Measurements from ENCODE around the gene CUL1. TPM values are rescaled to one million over a fixed set of nuclear protein-coding genes. Genes with fewer than 3 reads are reported as not detected.

The CUL1 gene
- total and polyA plus RNA-seq, 12 donors, result 14.0 to 53.4 (median 43.5) TPM

DNA sequence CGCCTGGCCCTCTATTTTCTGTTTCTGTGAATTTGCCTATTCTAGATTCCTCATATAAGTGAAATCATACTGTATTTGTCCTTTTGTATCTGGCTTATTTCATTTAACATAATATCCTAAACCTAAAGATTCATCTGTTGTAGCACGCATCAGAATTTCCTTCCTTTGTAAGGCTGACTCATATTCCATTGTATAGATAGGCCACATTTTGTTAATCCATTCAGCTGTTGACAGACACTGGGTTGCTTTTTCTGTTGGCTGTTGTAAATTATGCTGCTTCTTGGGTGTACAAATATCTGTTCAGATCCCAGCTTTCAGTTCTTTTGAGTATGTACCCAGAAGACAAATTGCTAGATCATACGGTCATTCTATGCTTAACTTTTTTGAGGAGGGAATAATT is 28.8 kb upstream of the CUL1 start:
- DNase-seq (no peak), ATAC-seq (no peak)
- Histone ChIP-seq H3K27ac (no peak overlapping the region), H3K4me3 (no peak overlapping the region), H3K9me3 (peaks cover 0 to 11% (median 0%) of the 10 kb centered on the region in 11 donors), H3K27me3 (no peaks in the 10 kb centered on the region), H3K36me3 (no peaks in the 10 kb centered on the region), H3K4me1 (peaks cover 0 to 6% (median 0%) of the 10 kb centered on the region in 9 donors)
- 87% methylated on average over 3 of the region's 3 CpGs for WGBS, 2 donors
- TF ChIP-seq, protein P1, sequence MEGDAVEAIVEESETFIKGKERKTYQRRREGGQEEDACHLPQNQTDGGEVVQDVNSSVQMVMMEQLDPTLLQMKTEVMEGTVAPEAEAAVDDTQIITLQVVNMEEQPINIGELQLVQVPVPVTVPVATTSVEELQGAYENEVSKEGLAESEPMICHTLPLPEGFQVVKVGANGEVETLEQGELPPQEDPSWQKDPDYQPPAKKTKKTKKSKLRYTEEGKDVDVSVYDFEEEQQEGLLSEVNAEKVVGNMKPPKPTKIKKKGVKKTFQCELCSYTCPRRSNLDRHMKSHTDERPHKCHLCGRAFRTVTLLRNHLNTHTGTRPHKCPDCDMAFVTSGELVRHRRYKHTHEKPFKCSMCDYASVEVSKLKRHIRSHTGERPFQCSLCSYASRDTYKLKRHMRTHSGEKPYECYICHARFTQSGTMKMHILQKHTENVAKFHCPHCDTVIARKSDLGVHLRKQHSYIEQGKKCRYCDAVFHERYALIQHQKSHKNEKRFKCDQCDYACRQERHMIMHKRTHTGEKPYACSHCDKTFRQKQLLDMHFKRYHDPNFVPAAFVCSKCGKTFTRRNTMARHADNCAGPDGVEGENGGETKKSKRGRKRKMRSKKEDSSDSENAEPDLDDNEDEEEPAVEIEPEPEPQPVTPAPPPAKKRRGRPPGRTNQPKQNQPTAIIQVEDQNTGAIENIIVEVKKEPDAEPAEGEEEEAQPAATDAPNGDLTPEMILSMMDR (IDR thresholded peaks at IDR 0.05), result no peak
- intact Hi-C loops (cut with DNase I), result no loop called here

DNA sequence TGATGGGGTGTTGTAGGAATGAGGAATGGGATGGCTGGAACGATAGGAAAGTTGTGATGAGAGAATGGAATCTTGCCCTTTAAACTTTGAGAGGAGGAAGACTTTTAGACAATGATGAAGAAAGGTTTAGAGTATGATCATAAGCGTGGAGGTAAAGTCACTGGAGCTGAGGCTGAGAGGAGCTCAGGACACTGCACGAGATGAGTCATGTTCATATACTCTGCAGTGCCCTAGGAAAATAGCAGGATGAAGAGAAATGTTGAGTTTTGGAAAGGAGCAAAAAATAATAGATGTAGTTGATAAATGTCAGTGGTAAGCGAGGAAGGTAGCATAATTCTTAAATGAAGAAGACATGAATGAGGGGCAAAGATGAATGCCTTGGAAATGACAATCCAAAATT is 28.3 kb upstream of the CUL1 start:
- no peak for ATAC-seq
- intact Hi-C loops (cut with DNase I), result no loop called here
- 79 to 82% methylated on average over 4 of the region's 4 CpGs for WGBS, 2 donors

DNA sequence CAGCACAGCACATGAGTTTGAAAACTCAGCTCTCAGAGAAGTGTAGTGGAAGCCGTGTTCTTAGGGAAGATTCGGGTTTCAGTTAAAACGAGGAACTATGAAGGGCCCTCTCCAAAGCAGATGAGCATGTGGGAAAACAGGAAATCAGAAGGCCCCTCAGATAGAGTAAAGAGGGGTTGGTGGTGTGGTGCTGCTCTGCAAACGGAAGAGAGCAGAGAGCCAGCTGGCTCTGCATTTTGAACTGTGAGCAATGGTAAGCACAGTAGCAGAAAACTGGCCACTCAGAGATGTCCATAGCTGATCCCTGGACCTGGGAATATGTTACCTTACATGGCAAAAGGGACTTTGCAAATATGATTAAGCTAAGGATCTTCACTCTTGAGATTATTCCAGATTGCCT is 27.9 kb upstream of the CUL1 start:
- intact Hi-C loops (cut with DNase I), result no loop called here
- TF ChIP-seq, protein P1 (IDR thresholded peaks at IDR 0.05), result no peak
- no peak overlapping the region for H3K27ac ChIP-seq
- ATAC-seq (no peak), DNase-seq (no peak)
- H3K9me3 ChIP-seq, result peaks cover 0 to 16% (median 0%) of the 10 kb centered on the region in 11 donors
- peaks cover 0 to 1% (median 0%) of the 10 kb centered on the region in 7 donors for H3K27me3 ChIP-seq
- no peaks in the 10 kb centered on the region for H3K4me1 ChIP-seq
- WGBS, 2 donors, result 52 to 75% methylated on average over 4 of the region's 4 CpGs
- no peak overlapping the region for H3K4me3 ChIP-seq
- no peaks in the 10 kb centered on the region for H3K36me3 ChIP-seq

More for the DNA sequence above, 28.3 kb upstream of the CUL1 start:
- no peak overlapping the region for H3K4me3 ChIP-seq
- TF ChIP-seq, protein P1 (IDR thresholded peaks at IDR 0.05), result no peak
- peaks cover 0 to 1% (median 0%) of the 10 kb centered on the region in 9 donors for H3K4me1 ChIP-seq
- H3K27ac ChIP-seq, result no peak overlapping the region
- no peaks in the 10 kb centered on the region for H3K36me3 ChIP-seq
- no peaks in the 10 kb centered on the region for H3K27me3 ChIP-seq
- H3K9me3 ChIP-seq, result peaks cover 0 to 15% (median 0%) of the 10 kb centered on the region in 11 donors
- DNase-seq, result no peak

DNA sequence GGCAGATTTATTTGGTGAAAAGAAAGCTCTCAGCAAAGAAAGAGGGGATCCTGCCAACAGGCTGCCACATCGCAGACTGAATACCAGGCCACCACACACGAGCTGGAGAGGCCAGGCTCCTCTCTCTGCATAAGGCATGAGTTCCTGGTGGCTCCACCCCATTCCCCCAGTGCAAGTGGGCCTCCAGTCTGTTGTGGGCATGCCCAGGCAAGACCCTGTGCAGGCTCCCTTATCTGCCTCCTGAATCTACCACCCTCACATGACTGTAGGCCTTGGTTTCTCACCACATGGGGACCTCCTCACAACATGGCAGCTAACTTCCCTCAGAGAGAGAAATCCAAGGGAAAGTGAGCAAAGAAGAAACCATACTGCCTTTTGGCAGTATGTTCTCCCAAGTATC is 26.7 kb upstream of the CUL1 start:
- H3K4me1 ChIP-seq, result no peaks in the 10 kb centered on the region
- H3K27ac ChIP-seq, result no peak overlapping the region
- no peaks in the 10 kb centered on the region for H3K36me3 ChIP-seq
- H3K4me3 ChIP-seq, result no peak overlapping the region
- no peak for ATAC-seq
- TF ChIP-seq, protein P1 (IDR thresholded peaks at IDR 0.05), result no peak
- WGBS, 2 donors, result 86 to 94% methylated on average over 2 of the region's 2 CpGs
- no peak for DNase-seq
- peaks cover 0 to 16% (median 0%) of the 10 kb centered on the region in 11 donors for H3K9me3 ChIP-seq
- H3K27me3 ChIP-seq, result peaks cover 0 to 5% (median 0%) of the 10 kb centered on the region in 7 donors
- intact Hi-C loops (cut with DNase I), result no loop called here
